ENCODE data around the gene DDX1. TPM values are rescaled to one million over a fixed set of nuclear protein-coding genes. Genes with fewer than 3 reads are reported as not detected.

The DDX1 gene
- polyA plus RNA-seq, 6 donors from 2014 or later: 31.7 to 49.1 (median 40.6) TPM

- no peak for DNase-seq
- Mint-ChIP-seq H3K36me3 (peaks cover 24 to 28% of the 10 kb centered on the region in 2 donors), H3K4me3 (no peak overlapping the region), H3K27ac (peak overlapping the region in 1 of 6 donors; percentile 9), H3K27me3 (no peaks in the 10 kb centered on the region), H3K4me1 (no peaks in the 10 kb centered on the region), H3K9me3 (peaks cover 0 to 8% (median 0%) of the 10 kb centered on the region in 7 donors)
- ATAC-seq (ENCODE audit: low read depth in 2 of 2): no peak
Measured at GRCh38 chr2:15625344-15626036, 33.8 kb downstream of the DDX1 start.

GRCh38 chr2:15626126-15626525 is 34.5 kb downstream of the DDX1 start:
- no peaks in the 10 kb centered on the region for H3K27me3 Mint-ChIP-seq
- H3K27ac Mint-ChIP-seq: peak overlapping the region in 1 of 6 donors; percentile 9
- ATAC-seq (ENCODE audit: low read depth in 2 of 2): no peak

GRCh38 chr2:15626967-15627366 is 35.3 kb downstream of the DDX1 start:
- Mint-ChIP-seq H3K4me3 (no peak overlapping the region), H3K36me3 (peaks cover 29 to 33% of the 10 kb centered on the region in 2 donors), H3K27me3 (no peaks in the 10 kb centered on the region), H3K4me1 (no peaks in the 10 kb centered on the region), H3K9me3 (peaks cover 0 to 8% (median 0%) of the 10 kb centered on the region in 7 donors), H3K27ac (no peak overlapping the region)
- no peak for DNase-seq
- no peak for ATAC-seq (ENCODE audit: low read depth in 2 of 2)

More at GRCh38 chr2:15626126-15626525, 34.5 kb downstream of the DDX1 start:
- peaks cover 27 to 30% of the 10 kb centered on the region in 2 donors for H3K36me3 Mint-ChIP-seq
- H3K4me1 Mint-ChIP-seq: no peaks in the 10 kb centered on the region
- H3K9me3 Mint-ChIP-seq: peaks cover 0 to 8% (median 0%) of the 10 kb centered on the region in 7 donors
- no peak overlapping the region for H3K4me3 Mint-ChIP-seq
- DNase-seq: no peak

GRCh38 chr2:15627817-15628684 is 36.4 kb downstream of the DDX1 start:
- H3K9me3 Mint-ChIP-seq: peaks cover 0 to 8% (median 0%) of the 10 kb centered on the region in 7 donors
- H3K36me3 Mint-ChIP-seq: peaks cover 26 to 32% of the 10 kb centered on the region in 2 donors
- no peaks in the 10 kb centered on the region for H3K4me1 Mint-ChIP-seq
- no peaks in the 10 kb centered on the region for H3K27me3 Mint-ChIP-seq
- no peak overlapping the region for H3K4me3 Mint-ChIP-seq
- DNase-seq (no peak), ATAC-seq (ENCODE audit: low read depth in 2 of 2) (no peak)
- H3K27ac Mint-ChIP-seq: no peak overlapping the region

- no peak for ATAC-seq (ENCODE audit: low read depth in 2 of 2)
- peaks cover 18 to 20% of the 10 kb centered on the region in 2 donors for H3K36me3 Mint-ChIP-seq
- no peak overlapping the region for H3K4me3 Mint-ChIP-seq
- H3K9me3 Mint-ChIP-seq: peaks cover 0 to 5% (median 0%) of the 10 kb centered on the region in 7 donors
- no peak for DNase-seq
- no peaks in the 10 kb centered on the region for H3K4me1 Mint-ChIP-seq
- no peaks in the 10 kb centered on the region for H3K27me3 Mint-ChIP-seq
- no peak overlapping the region for H3K27ac Mint-ChIP-seq
Measured at GRCh38 chr2:15628899-15629855, 37.5 kb downstream of the DDX1 start.

GRCh38 chr2:15630121-15630977 is 38.7 kb downstream of the DDX1 start:
- Mint-ChIP-seq H3K9me3 (no peaks in the 10 kb centered on the region), H3K27me3 (no peaks in the 10 kb centered on the region), H3K27ac (peak overlapping the region in 2 of 6 donors; percentile 13 to 72), H3K4me1 (no peaks in the 10 kb centered on the region), H3K4me3 (no peak overlapping the region), H3K36me3 (peaks cover 14 to 17% of the 10 kb centered on the region in 2 donors)
- DNase-seq (no peak), ATAC-seq (ENCODE audit: low read depth in 2 of 2) (no peak)

GRCh38 chr2:15630978-15631719 is 39.5 kb downstream of the DDX1 start:
- Mint-ChIP-seq H3K27me3 (no peaks in the 10 kb centered on the region), H3K27ac (no peak overlapping the region), H3K4me1 (no peaks in the 10 kb centered on the region), H3K9me3 (no peaks in the 10 kb centered on the region), H3K36me3 (peaks cover 14 to 17% of the 10 kb centered on the region in 2 donors), H3K4me3 (no peak overlapping the region)
- DNase-seq (no peak), ATAC-seq (ENCODE audit: low read depth in 2 of 2) (no peak)

GRCh38 chr2:15631883-15632282 is 40.2 kb downstream of the DDX1 start:
- H3K9me3 Mint-ChIP-seq: no peaks in the 10 kb centered on the region
- no peak overlapping the region for H3K27ac Mint-ChIP-seq
- no peaks in the 10 kb centered on the region for H3K27me3 Mint-ChIP-seq
- no peak for DNase-seq
- no peak for ATAC-seq (ENCODE audit: low read depth in 2 of 2)
- H3K4me3 Mint-ChIP-seq: no peak overlapping the region
- H3K36me3 Mint-ChIP-seq: peaks cover 14 to 17% of the 10 kb centered on the region in 2 donors
- H3K4me1 Mint-ChIP-seq: no peaks in the 10 kb centered on the region

GRCh38 chr2:15633043-15633970 is 41.6 kb downstream of the DDX1 start:
- Mint-ChIP-seq H3K27me3 (no peaks in the 10 kb centered on the region), H3K9me3 (no peaks in the 10 kb centered on the region), H3K4me1 (peaks cover 0 to 5% (median 3%) of the 10 kb centered on the region in 3 donors), H3K36me3 (peaks cover 14 to 17% of the 10 kb centered on the region in 2 donors), H3K27ac (peak overlapping the region in 2 of 6 donors; percentile 4 to 44), H3K4me3 (no peak overlapping the region)
- no peak for DNase-seq
- ATAC-seq (ENCODE audit: low read depth in 2 of 2): no peak

GRCh38 chr2:15633971-15634346 is 42.3 kb downstream of the DDX1 start:
- Mint-ChIP-seq H3K36me3 (peaks cover 14 to 17% of the 10 kb centered on the region in 2 donors), H3K4me3 (no peak overlapping the region), H3K4me1 (peaks cover 0 to 5% (median 3%) of the 10 kb centered on the region in 3 donors), H3K9me3 (no peaks in the 10 kb centered on the region), H3K27ac (peak overlapping the region in 3 of 6 donors; percentile 4 to 47 (median 44)), H3K27me3 (no peaks in the 10 kb centered on the region)
- no peak for DNase-seq
- no peak for ATAC-seq (ENCODE audit: low read depth in 2 of 2)

Data from naive B cell (primary cell).